AG04450 (cell line): ENCODE results near the gene EHBP1. TPM values are rescaled to one million over a fixed set of nuclear protein-coding genes. Genes with fewer than 3 reads are reported as not detected.

ENCODE experiments used
- CTCF ChIA-PET: fragments of 300-600, 350-600 bp; formaldehyde crosslinking; extraction: SDS; loops from one replicate; lab custom pipeline; 2022; ENCODE audit warnings: antibody characterized with exemption, inconsistent platforms; lab: Charles Lee
- POLR2A ChIA-PET: fragments of 350-600 bp; formaldehyde crosslinking; extraction: SDS; loops from one replicate; lab custom pipeline; 2021; ENCODE audit warnings: antibody characterized with exemption, inconsistent platforms; lab: Yijun Ruan, JAX
- DNase-seq: peaks from one replicate; pipeline ENCODE4 v3.0.0-alpha.2; 2011; ENCODE audit warnings: low read depth, low spot score
- H3K27ac ChIP-seq: one replicate; pipeline ENCODE4 v1.5.1; 2012; ENCODE audit warnings: low read depth, low read length, control low read depth
- H3K27me3 ChIP-seq: one replicate; pipeline ENCODE4 v1.6.0; 2012; ENCODE audit warnings: low read length; ENCODE audit not compliant: control insufficient read depth, insufficient read depth
- H3K4me3 ChIP-seq: 2 replicates; pipeline ENCODE4 v1.5.1; 2011; ENCODE audit warnings: mild to moderate bottlenecking, low read depth, low read length, control low read depth
- H3K9me3 ChIP-seq: 2 replicates; pipeline ENCODE4 v1.5.1; 2012; ENCODE audit warnings: low read length; ENCODE audit not compliant: control insufficient read depth, insufficient read depth
- CTCF ChIP-seq: IDR thresholded peaks from 2 replicates; pipeline ENCODE4 v1.5.1; 2011; ENCODE audit warnings: low read depth, low read length, control low read depth, inconsistent platforms
- polyA plus RNA-seq: library from polyadenylated mRNA; depleted of rRNA; stranded (reverse); fragments of >200 nt; gene quantifications from 2 replicates; pipeline ENCODE4 v1.2.3, GENCODE V29; 2011

EHBP1 gene
- polyA plus RNA-seq, 1 experiment: 68.6 TPM

- ChIA-PET CTCF (no interaction called here), POLR2A (no interaction called here)
- no peak overlapping the region for H3K27ac ChIP-seq
- H3K9me3 ChIP-seq: no peaks in the 10 kb centered on the region
- H3K4me3 ChIP-seq: no peak overlapping the region
- H3K27me3 ChIP-seq: no peaks in the 10 kb centered on the region
- TF ChIP-seq CTCF: no peak
- no peak for DNase-seq
These were observed 235.2 kb downstream of the EHBP1 start for GRCh38 chr2:62940697-62941096.

- no peak for TF ChIP-seq CTCF
- Histone ChIP-seq H3K4me3 (no peak overlapping the region), H3K9me3 (no peaks in the 10 kb centered on the region), H3K27ac (no peak overlapping the region), H3K27me3 (no peaks in the 10 kb centered on the region)
- POLR2A ChIA-PET: no interaction called here
- DNase-seq: no peak
- CTCF ChIA-PET: no interaction called here
These were observed 235.9 kb downstream of the EHBP1 start for GRCh38 chr2:62941413-62941812.

- no peak overlapping the region for H3K27ac ChIP-seq
- TF ChIP-seq CTCF: no peak
- DNase-seq: no peak
- CTCF ChIA-PET: no interaction called here
- no peak overlapping the region for H3K4me3 ChIP-seq
- no peaks in the 10 kb centered on the region for H3K27me3 ChIP-seq
- POLR2A ChIA-PET: no interaction called here
- no peaks in the 10 kb centered on the region for H3K9me3 ChIP-seq
These were observed 238.8 kb downstream of the EHBP1 start for GRCh38 chr2:62944362-62944761.

DNA sequence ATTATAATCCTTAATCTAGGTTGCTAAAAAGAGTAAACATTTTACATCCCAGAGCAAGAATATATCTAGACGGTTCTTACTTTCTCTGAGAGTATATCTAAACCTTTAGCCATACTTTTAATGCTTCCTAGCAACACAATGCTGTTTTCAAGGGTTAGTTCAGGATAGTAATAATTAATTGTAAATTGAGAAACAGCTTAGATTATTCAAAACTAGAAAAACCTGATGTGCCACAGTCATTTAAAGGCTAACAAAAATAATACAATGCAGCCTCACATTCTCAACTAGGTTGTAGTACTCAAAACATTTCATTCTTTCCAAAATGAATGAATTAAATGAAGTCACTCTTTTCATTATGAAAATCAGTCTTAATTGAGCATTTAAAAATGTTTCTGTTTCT is 241.9 kb downstream of the EHBP1 start:
- POLR2A ChIA-PET: no interaction called here
- no peak for DNase-seq
- H3K9me3 ChIP-seq: no peaks in the 10 kb centered on the region
- CTCF ChIA-PET: no interaction called here
- no peak overlapping the region for H3K27ac ChIP-seq
- no peaks in the 10 kb centered on the region for H3K27me3 ChIP-seq
- H3K4me3 ChIP-seq: no peak overlapping the region
- TF ChIP-seq CTCF: no peak

DNA sequence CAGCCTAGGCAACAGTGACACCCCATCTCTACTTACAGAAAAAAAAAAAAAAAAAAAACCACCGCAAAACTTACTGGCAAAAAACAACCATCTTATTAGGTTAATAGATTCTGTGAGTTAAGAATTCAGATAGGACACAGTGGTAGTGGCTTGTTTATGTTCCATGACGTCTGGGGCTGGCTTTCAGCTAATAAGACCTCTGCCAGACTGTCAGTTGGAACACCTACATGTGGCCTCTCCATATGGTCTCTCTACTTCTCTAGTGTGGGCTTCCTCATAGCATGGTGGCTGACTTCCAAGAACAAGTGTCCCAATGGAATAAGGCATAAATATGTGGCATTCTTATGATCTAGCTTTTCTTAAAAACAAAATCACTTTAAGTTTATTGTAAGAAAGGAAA is 251.1 kb downstream of the EHBP1 start:
- no peaks in the 10 kb centered on the region for H3K9me3 ChIP-seq
- H3K4me3 ChIP-seq: no peak overlapping the region
- ChIA-PET POLR2A (no interaction called here), CTCF (no interaction called here)
- H3K27me3 ChIP-seq: no peaks in the 10 kb centered on the region
- TF ChIP-seq CTCF: no peak
- no peak for DNase-seq
- H3K27ac ChIP-seq: no peak overlapping the region
